Measurements from ENCODE around the gene TSHZ3. TPM values are rescaled to one million over a fixed set of nuclear protein-coding genes. Genes with fewer than 3 reads are reported as not detected.

Gene TSHZ3
- total and polyA plus RNA-seq, 9 of the 15 experiments (the other 6 are each of a cell fraction or from before 2014, with no cell fraction given): 0.03 to 0.13 (median 0.05) TPM; not detected in 5

DNA sequence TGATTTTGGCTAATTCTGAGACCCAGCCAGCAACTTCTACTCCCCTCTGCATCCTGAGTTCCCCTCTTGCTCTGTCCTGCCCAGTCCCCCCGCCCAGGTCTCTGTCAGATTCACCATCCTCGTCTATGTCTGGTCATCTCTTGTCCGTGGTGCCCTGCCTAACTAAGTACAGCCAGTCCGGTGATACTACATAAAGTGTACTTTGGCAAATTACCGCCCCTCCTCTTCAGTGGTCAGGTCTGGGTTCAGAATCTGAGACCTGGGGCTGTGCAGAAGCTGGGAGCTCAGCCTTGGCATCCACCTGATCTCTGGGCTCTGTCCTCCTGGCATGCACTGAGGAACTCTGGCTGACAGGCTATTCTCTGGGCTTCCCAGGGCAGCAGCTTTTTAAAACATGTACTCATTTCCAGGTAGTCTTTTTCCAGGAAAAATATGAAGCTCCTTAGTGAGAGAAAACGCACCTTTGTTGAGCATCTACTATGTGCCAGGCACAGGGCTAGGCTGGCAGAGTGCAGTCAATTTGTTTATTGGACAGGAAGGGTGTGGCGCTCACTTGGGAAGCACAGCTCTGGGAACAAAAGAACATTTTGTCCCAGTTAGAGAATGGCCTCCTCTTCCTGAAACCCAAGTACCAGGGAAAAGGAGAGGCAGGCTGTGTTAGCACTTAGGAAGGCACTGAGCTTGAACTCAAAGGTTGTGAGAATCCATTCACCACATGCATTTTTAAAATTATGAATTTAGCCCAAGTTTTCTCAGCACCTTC is 88.9 kb downstream of the TSHZ3 start (continued):
- TF ChIP-seq ZNF175 (CRISPR knock-in tag; IDR thresholded peaks at IDR 0.05; ENCODE audit: low read depth) (no peak), NR2C2 (CRISPR knock-in tag; IDR thresholded peaks at IDR 0.05) (no peak), NR2C2 (tag; IDR thresholded peaks at IDR 0.05) (no peak), PHF8 (IDR thresholded peaks at IDR 0.05; ENCODE audit: borderline replicate concordance, low read length) (no peak)
- TF ChIP-seq, protein P1, sequence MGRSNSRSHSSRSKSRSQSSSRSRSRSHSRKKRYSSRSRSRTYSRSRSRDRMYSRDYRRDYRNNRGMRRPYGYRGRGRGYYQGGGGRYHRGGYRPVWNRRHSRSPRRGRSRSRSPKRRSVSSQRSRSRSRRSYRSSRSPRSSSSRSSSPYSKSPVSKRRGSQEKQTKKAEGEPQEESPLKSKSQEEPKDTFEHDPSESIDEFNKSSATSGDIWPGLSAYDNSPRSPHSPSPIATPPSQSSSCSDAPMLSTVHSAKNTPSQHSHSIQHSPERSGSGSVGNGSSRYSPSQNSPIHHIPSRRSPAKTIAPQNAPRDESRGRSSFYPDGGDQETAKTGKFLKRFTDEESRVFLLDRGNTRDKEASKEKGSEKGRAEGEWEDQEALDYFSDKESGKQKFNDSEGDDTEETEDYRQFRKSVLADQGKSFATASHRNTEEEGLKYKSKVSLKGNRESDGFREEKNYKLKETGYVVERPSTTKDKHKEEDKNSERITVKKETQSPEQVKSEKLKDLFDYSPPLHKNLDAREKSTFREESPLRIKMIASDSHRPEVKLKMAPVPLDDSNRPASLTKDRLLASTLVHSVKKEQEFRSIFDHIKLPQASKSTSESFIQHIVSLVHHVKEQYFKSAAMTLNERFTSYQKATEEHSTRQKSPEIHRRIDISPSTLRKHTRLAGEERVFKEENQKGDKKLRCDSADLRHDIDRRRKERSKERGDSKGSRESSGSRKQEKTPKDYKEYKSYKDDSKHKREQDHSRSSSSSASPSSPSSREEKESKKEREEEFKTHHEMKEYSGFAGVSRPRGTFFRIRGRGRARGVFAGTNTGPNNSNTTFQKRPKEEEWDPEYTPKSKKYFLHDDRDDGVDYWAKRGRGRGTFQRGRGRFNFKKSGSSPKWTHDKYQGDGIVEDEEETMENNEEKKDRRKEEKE (IDR thresholded peaks at IDR 0.05; ENCODE audit: borderline replicate concordance in 1 of 2, control insufficient read depth in 1 of 2, low read depth in 2 of 2, low read length in 1 of 2): no peak

Data from K562 (cell line).